ENCODE data around the gene EEF1AKMT2. TPM values are rescaled to one million over a fixed set of nuclear protein-coding genes. Genes with fewer than 3 reads are reported as not detected.
A peak's percentile ranks its signal among the peaks of the same experiment; 100 is the strongest.

The EEF1AKMT2 gene
- total and polyA plus RNA-seq, 2 of the 13 experiments (the other 11 are each of a cell fraction or from before 2014, with no cell fraction given): 11.3 to 19.3 TPM

GRCh38 chr10:124731551-124731950 lies 60.1 kb downstream of the EEF1AKMT2 start:
- WGBS (ENCODE audit: low lambda C conversion rate): 92% methylated on average over 9 of the region's 9 CpGs
- no peak for FAIRE-seq
- Histone ChIP-seq H4K20me1 (ENCODE audit: insufficient read depth, low read length) (peaks cover 6% of the 10 kb centered on the region; the same call in 1 of the 2 replicates), H3K27me3 (ENCODE audit: control insufficient read depth in 1 of 2, insufficient read depth in 2 of 2, low read length in 2 of 2) (no peaks in the 10 kb centered on the region), H3K79me2 (ENCODE audit: insufficient read depth, low read length) (peaks cover 50% of the 10 kb centered on the region), H3K9ac (ENCODE audit: insufficient read depth, low read depth, low read length) (no peak overlapping the region), H3K4me3 (replicated peaks in 1 of 3; ENCODE audit: insufficient read depth in 1 of 3, low read depth in 2 of 3, low read length in 3 of 3) (no peak overlapping the region), H2AFZ (ENCODE audit: low read length) (no peak overlapping the region), H3K4me1 (ENCODE audit: insufficient read depth, low read length) (peaks cover 15% of the 10 kb centered on the region), H3K27ac (ENCODE audit: extremely low read length, insufficient read depth, low read length) (no peak overlapping the region), H3K36me3 (replicated peaks in 1 of 2; ENCODE audit: control insufficient read depth in 1 of 2, insufficient read depth in 2 of 2, low read length in 2 of 2) (peaks cover 3 to 6% of the 10 kb centered on the region in 2 experiments; a peak in 3 of 5 replicates), H3K4me2 (ENCODE audit: low read depth, low read length) (no peak overlapping the region), H3K9me3 (ENCODE audit: low read length) (no peaks in the 10 kb centered on the region)
- ATAC-seq: no peak
- in situ Hi-C loops (cut with HindIII; ENCODE audit: extremely low pct_ligation_motif_present, low pct_unique_long_range_greater_than_20kb) (no loop called here), intact Hi-C loops (cut with micrococcal nuclease; ENCODE audit: unreplicated experiment) (no loop called here)
- BruUV-seq (replicated peaks): no TSS peak
- no peak for TF ChIP-seq SPEN (CRISPR knock-in tag; IDR thresholded peaks at IDR 0.05; ENCODE audit: low read depth)
- ChIA-PET POLR2A (no interaction called here), CTCF (ENCODE audit: low intra/inter-chr PET ratio, low total read pairs) (no interaction called here)
- DNase-seq (ENCODE audit: low spot score): no peak

- no TSS peak for BruUV-seq (replicated peaks)
- DNase-seq (ENCODE audit: low spot score): no peak
- Histone ChIP-seq H3K9me3 (ENCODE audit: low read length) (no peaks in the 10 kb centered on the region), H3K79me2 (ENCODE audit: insufficient read depth, low read length) (peaks cover 47% of the 10 kb centered on the region), H3K27ac (ENCODE audit: extremely low read length, insufficient read depth, low read length) (no peak overlapping the region), H3K4me3 (replicated peaks in 1 of 3; ENCODE audit: insufficient read depth in 1 of 3, low read depth in 2 of 3, low read length in 3 of 3) (no peak overlapping the region), H2AFZ (ENCODE audit: low read length) (no peak overlapping the region), H3K9ac (ENCODE audit: insufficient read depth, low read depth, low read length) (no peak overlapping the region), H3K4me1 (ENCODE audit: insufficient read depth, low read length) (peaks cover 10% of the 10 kb centered on the region; the same call in 1 of the 2 replicates), H4K20me1 (ENCODE audit: insufficient read depth, low read length) (peaks cover under 1% of the 10 kb centered on the region; the same call in 1 of the 2 replicates), H3K36me3 (replicated peaks in 1 of 2; ENCODE audit: control insufficient read depth in 1 of 2, insufficient read depth in 2 of 2, low read length in 2 of 2) (peaks cover 3 to 7% of the 10 kb centered on the region in 2 experiments; a peak in 3 of 5 replicates), H3K4me2 (ENCODE audit: low read depth, low read length) (no peak overlapping the region), H3K27me3 (ENCODE audit: control insufficient read depth in 1 of 2, insufficient read depth in 2 of 2, low read length in 2 of 2) (no peaks in the 10 kb centered on the region)
- ChIA-PET CTCF (ENCODE audit: low intra/inter-chr PET ratio, low total read pairs) (no interaction called here), POLR2A (no interaction called here)
- 81% methylated on average over 3 of the region's 3 CpGs for WGBS (ENCODE audit: low lambda C conversion rate)
- in situ Hi-C loops (cut with HindIII; ENCODE audit: extremely low pct_ligation_motif_present, low pct_unique_long_range_greater_than_20kb): no loop called here
- FAIRE-seq: no peak
- no peak for ATAC-seq
- intact Hi-C loops (cut with micrococcal nuclease; ENCODE audit: unreplicated experiment): no loop called here
- TF ChIP-seq ZSCAN5A (CRISPR knock-in tag; IDR thresholded peaks at IDR 0.05; ENCODE audit: borderline replicate concordance) (no peak), ZSCAN25 (CRISPR knock-in tag; IDR thresholded peaks at IDR 0.05) (no peak), ZBTB40 (IDR thresholded peaks at IDR 0.05) (peak; percentile 62), ZBTB40 (CRISPR knock-in tag; IDR thresholded peaks at IDR 0.05) (peak; percentile 92), GZF1 (CRISPR knock-in tag; IDR thresholded peaks at IDR 0.05) (no peak)
These were observed 60.9 kb downstream of the EEF1AKMT2 start for GRCh38 chr10:124730790-124731189.
